Lower lobe of right lung (tissue), 2 donors: Measurements from ENCODE around the gene RBP7. TPM values are rescaled to one million over a fixed set of nuclear protein-coding genes. Genes with fewer than 3 reads are reported as not detected.

Source experiments
- ATAC-seq, 2 donors: fragments of 200-7000 bp; cut with Tn5 transposase; one replicate each; pipeline ENCODE4 v1.9.1; 2020 to 2022; ENCODE audit warnings: mild to moderate bottlenecking in 2 of 2, moderate library complexity in 2 of 2
- DNase-seq: peaks from one replicate; pipeline ENCODE4 v3.0.0-alpha.2; 2020
- H3K27ac ChIP-seq: fragments of 200-600 bp; one replicate; pipeline ENCODE4 v1.8.0; 2022
- H3K27me3 ChIP-seq: fragments of 200-600 bp; one replicate; pipeline ENCODE4 v1.8.0; 2022; ENCODE audit warnings: low read depth
- H3K36me3 ChIP-seq: fragments of 200-600 bp; one replicate; pipeline ENCODE4 v1.8.0; 2022; ENCODE audit warnings: mild to moderate bottlenecking
- H3K4me1 ChIP-seq: fragments of 200-600 bp; one replicate; pipeline ENCODE4 v1.8.0; 2022
- H3K4me3 ChIP-seq: fragments of 200-600 bp; one replicate; pipeline ENCODE4 v1.8.0; 2022; ENCODE audit warnings: mild to moderate bottlenecking
- H3K9me3 ChIP-seq: fragments of 200-600 bp; one replicate; pipeline ENCODE4 v1.8.0; 2022
- CTCF ChIP-seq: fragments of 200-600 bp; IDR thresholded peaks from one replicate; pipeline ENCODE4 v1.8.0; 2022; ENCODE audit warnings: antibody characterized with exemption, mild to moderate bottlenecking
- intact Hi-C: fragments of 100-400 bp; cut with DNase I; formaldehyde crosslinking; loops from one replicate; pipeline ENCODE4 v1.11.0; 2022
- total RNA-seq: library from RNA; stranded (reverse); fragmentation: NEBNext Ultra II Directional; extraction: Animal tissue kit (Norgen Biotek cat#: 25700); gene quantifications from one replicate; pipeline ENCODE4 v1.2.1, GENCODE V29; 2021
- donor health status: DM: no; HTN: yes; CAD: no; lungs with severe emphysema.

The RBP7 gene
- total RNA-seq, 1 donor from 2014 or later, result 8.5 TPM

GRCh38 chr1:10033359-10033845 is 36.4 kb downstream of the RBP7 start:
- Histone ChIP-seq H3K4me3 (peak overlapping the region; percentile 99), H3K4me1 (peaks cover 25% of the 10 kb centered on the region), H3K36me3 (peaks cover 25% of the 10 kb centered on the region), H3K27ac (peak overlapping the region; percentile 94), H3K9me3 (no peaks in the 10 kb centered on the region), H3K27me3 (no peaks in the 10 kb centered on the region)
- intact Hi-C loops, result no loop called here
- no peak for DNase-seq
- peak; percentile 52 to 55 for ATAC-seq
- no peak for TF ChIP-seq CTCF

- Histone ChIP-seq H3K4me3 (no peak overlapping the region), H3K36me3 (peaks cover 48% of the 10 kb centered on the region), H3K27me3 (no peaks in the 10 kb centered on the region), H3K27ac (no peak overlapping the region), H3K4me1 (peaks cover 32% of the 10 kb centered on the region), H3K9me3 (no peaks in the 10 kb centered on the region)
- no peak for ATAC-seq
- intact Hi-C loops, result no loop called here
- TF ChIP-seq CTCF, result no peak
- DNase-seq, result no peak
Measured at GRCh38 chr1:10042746-10043145, 45.7 kb downstream of the RBP7 start.

GRCh38 chr1:10045480-10046355 is 48.7 kb downstream of the RBP7 start:
- peaks cover 40% of the 10 kb centered on the region for H3K36me3 ChIP-seq
- no peak for TF ChIP-seq CTCF
- no peaks in the 10 kb centered on the region for H3K9me3 ChIP-seq
- no peaks in the 10 kb centered on the region for H3K27me3 ChIP-seq
- H3K4me3 ChIP-seq, result no peak overlapping the region
- DNase-seq (no peak), ATAC-seq (peak in 1 of 2 donors; percentile 15)
- intact Hi-C loops, result no loop called here
- H3K4me1 ChIP-seq, result peaks cover 32% of the 10 kb centered on the region
- no peak overlapping the region for H3K27ac ChIP-seq

- Histone ChIP-seq H3K4me3 (no peak overlapping the region), H3K27me3 (no peaks in the 10 kb centered on the region), H3K27ac (no peak overlapping the region), H3K4me1 (peaks cover 32% of the 10 kb centered on the region), H3K9me3 (no peaks in the 10 kb centered on the region), H3K36me3 (peaks cover 41% of the 10 kb centered on the region)
- DNase-seq, result no peak
- TF ChIP-seq CTCF, result no peak
- intact Hi-C loops, result no loop called here
- ATAC-seq, result peak in 1 of 2 donors; percentile 25
Measured at GRCh38 chr1:10046356-10047085, 49.5 kb downstream of the RBP7 start.

- intact Hi-C loops, result no loop called here
- peaks cover 28% of the 10 kb centered on the region for H3K36me3 ChIP-seq
- no peak for ATAC-seq
- H3K9me3 ChIP-seq, result no peaks in the 10 kb centered on the region
- H3K4me3 ChIP-seq, result no peak overlapping the region
- peaks cover 31% of the 10 kb centered on the region for H3K4me1 ChIP-seq
- H3K27me3 ChIP-seq, result no peaks in the 10 kb centered on the region
- DNase-seq, result no peak
- no peak overlapping the region for H3K27ac ChIP-seq
- no peak for TF ChIP-seq CTCF
Measured at GRCh38 chr1:10048601-10049000, 51.6 kb downstream of the RBP7 start.
